DND-41 (cell line): ENCODE results near the gene TMOD4.
"Not testable (repeated sequence)": the region's sequence is repeated elsewhere in the genome, so short reads cannot be mapped to it uniquely, and the experiment has no call there.

Experiments
- ATAC-seq: fragments of 200-7000 bp; cut with Tn5 transposase; 3 replicates; pipeline ENCODE4 v1.9.1; 2021; ENCODE audit warnings: low read depth; ENCODE audit not compliant: insufficient read depth
- DNase-seq: peaks from one replicate; pipeline ENCODE4 v3.0.0-alpha.2; 2020
- H2AFZ ChIP-seq: 2 replicates; pipeline ENCODE4 v1.6.0; 2012; ENCODE audit warnings: low read depth, low read length
- H3K27ac ChIP-seq: 2 replicates; pipeline ENCODE4 v1.5.1; 2012; ENCODE audit warnings: low read length, inconsistent platforms
- H3K27me3 ChIP-seq: fragments of 200-600 bp; sonication (generic); 2 replicates; pipeline ENCODE4 v1.6.0; 2012; ENCODE audit warnings: low read length, mild to moderate bottlenecking, inconsistent platforms; ENCODE audit not compliant: insufficient read depth, poor library complexity
- H3K36me3 ChIP-seq: 2 replicates; pipeline ENCODE4 v1.5.1; 2012; ENCODE audit warnings: low read length, inconsistent platforms; ENCODE audit not compliant: insufficient read depth
- H3K4me1 ChIP-seq: 2 replicates; pipeline ENCODE4 v1.5.1; 2012; ENCODE audit warnings: mild to moderate bottlenecking, low read length; ENCODE audit not compliant: insufficient read depth
- H3K4me2 ChIP-seq: 2 replicates; pipeline ENCODE4 v1.6.0; 2012; ENCODE audit warnings: mild to moderate bottlenecking, moderate library complexity, low read length, inconsistent platforms; ENCODE audit not compliant: insufficient read depth
- H3K4me3 ChIP-seq, 2 experiments: fragments of 200-600 bp in 1 of 2; shearing (Covaris generic) in 1 of 2; 2 replicates each; pipeline ENCODE4 v1.5.1; 2012 to 2016; ENCODE audit warnings: inconsistent platforms in 2 of 2, low read length in 2 of 2, mild to moderate bottlenecking in 2 of 2, low read depth in 1 of 2, moderate library complexity in 1 of 2
- H3K79me2 ChIP-seq: 2 replicates; pipeline ENCODE4 v1.6.0; 2012; ENCODE audit warnings: low read length, inconsistent platforms; ENCODE audit not compliant: insufficient read depth
- H3K9ac ChIP-seq: 2 replicates; pipeline ENCODE4 v1.6.0; 2012; ENCODE audit warnings: low read depth, mild to moderate bottlenecking, inconsistent platforms, low read length, moderate library complexity
- H3K9me3 ChIP-seq: 2 replicates; pipeline ENCODE4 v1.5.1; 2012; ENCODE audit warnings: low read length, moderate library complexity, mild to moderate bottlenecking, inconsistent platforms; ENCODE audit not compliant: insufficient read depth, severe bottlenecking
- H4K20me1 ChIP-seq: 2 replicates; pipeline ENCODE4 v1.6.0; 2012; ENCODE audit warnings: low read length; ENCODE audit not compliant: insufficient read depth
- EZH2 ChIP-seq: IDR thresholded peaks from 3 replicates; pipeline ENCODE4 v1.6.1; 2012; ENCODE audit warnings: borderline replicate concordance, low read depth, mild to moderate bottlenecking, moderate library complexity, low read length, inconsistent platforms; ENCODE audit not compliant: severe bottlenecking
- TF ChIP-seq, protein P1 (sequence below): IDR thresholded peaks from 2 replicates; pipeline ENCODE4 v1.5.1; 2012; ENCODE audit warnings: borderline replicate concordance, low read length, moderate library complexity, mild to moderate bottlenecking; ENCODE audit not compliant: poor library complexity, severe bottlenecking; ENCODE audit errors: extremely low read depth

The TMOD4 gene

DNA sequence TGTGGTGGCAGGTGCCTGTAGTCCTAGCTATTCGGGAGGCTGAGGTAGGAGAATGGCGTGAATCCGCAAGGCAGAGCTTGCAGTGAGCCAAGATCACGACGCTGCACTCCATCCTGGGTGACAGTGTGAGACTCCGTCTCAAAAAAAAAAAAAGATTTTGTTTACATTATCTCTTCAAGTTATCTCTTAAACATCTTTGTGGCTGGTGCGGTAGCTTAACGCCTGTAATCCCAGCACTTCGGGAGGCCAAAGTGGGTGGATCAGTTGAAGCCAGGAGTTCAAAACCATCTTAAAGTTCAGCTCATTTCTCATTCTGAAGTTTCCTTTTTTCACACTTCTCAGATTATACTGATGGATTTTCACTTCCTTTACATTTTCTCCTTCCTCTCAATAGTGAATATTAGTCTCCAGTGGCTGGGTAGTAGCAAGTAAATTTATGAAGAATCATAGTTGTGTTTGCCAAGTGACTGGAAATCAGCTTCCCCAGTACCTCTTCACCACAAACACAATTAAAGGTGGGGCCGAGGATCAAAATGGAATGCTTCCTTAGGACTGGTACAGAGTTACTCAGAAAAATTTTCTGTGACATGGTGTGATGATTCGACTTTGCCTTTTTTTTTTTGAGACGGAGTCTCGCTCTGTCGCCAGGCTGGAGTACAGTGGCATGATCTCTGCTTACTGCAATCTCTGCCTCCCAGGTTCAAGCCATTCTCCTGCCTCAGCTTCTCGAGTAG is 36.4 kb upstream of the TMOD4 start:
- peak; percentile 49 for DNase-seq
- Histone ChIP-seq H3K9me3 (no peaks in the 10 kb centered on the region), H3K27ac (no peak overlapping the region), H3K27me3 (no peaks in the 10 kb centered on the region), H3K4me1 (peaks cover 22% of the 10 kb centered on the region), H3K79me2 (peaks cover 96% of the 10 kb centered on the region), H3K4me2 (no peak overlapping the region), H3K36me3 (peaks cover 58% of the 10 kb centered on the region), H3K4me3 (no peak overlapping the region), H4K20me1 (peaks cover 36% of the 10 kb centered on the region), H3K9ac (no peak overlapping the region), H2AFZ (no peak overlapping the region)
- TF ChIP-seq, protein P1, sequence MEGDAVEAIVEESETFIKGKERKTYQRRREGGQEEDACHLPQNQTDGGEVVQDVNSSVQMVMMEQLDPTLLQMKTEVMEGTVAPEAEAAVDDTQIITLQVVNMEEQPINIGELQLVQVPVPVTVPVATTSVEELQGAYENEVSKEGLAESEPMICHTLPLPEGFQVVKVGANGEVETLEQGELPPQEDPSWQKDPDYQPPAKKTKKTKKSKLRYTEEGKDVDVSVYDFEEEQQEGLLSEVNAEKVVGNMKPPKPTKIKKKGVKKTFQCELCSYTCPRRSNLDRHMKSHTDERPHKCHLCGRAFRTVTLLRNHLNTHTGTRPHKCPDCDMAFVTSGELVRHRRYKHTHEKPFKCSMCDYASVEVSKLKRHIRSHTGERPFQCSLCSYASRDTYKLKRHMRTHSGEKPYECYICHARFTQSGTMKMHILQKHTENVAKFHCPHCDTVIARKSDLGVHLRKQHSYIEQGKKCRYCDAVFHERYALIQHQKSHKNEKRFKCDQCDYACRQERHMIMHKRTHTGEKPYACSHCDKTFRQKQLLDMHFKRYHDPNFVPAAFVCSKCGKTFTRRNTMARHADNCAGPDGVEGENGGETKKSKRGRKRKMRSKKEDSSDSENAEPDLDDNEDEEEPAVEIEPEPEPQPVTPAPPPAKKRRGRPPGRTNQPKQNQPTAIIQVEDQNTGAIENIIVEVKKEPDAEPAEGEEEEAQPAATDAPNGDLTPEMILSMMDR, result no peak
- TF ChIP-seq EZH2, result no peak
- ATAC-seq, result peak; percentile 78

DNA sequence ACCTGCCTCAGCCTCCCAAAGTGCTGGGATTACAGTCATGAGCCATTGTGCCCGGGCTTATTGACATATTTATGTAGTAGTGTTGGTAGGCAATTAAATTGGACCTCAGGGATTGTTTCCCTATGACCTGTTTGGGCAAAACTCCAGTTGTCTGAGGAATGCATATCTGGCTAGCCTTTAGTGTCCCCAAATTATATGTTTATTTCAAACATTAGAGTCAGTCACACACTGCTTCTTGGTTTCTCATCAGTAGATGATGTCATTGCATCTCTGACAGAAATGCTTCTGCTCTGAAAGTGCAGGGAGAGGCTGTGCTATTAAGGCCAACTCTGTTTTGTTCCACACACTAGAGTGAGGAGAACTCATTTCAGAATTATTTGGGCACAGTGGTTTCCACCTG is 35.0 kb upstream of the TMOD4 start:
- DNase-seq (no peak), ATAC-seq (no peak)
- H3K27ac ChIP-seq, result no peak overlapping the region
- H3K9ac ChIP-seq, result no peak overlapping the region
- TF ChIP-seq, protein P1, result no peak
- no peak for TF ChIP-seq EZH2
- no peak overlapping the region for H3K4me2 ChIP-seq
- no peaks in the 10 kb centered on the region for H3K27me3 ChIP-seq
- no peak overlapping the region for H2AFZ ChIP-seq
- peaks cover 97% of the 10 kb centered on the region for H3K79me2 ChIP-seq
- peaks cover 65% of the 10 kb centered on the region for H3K36me3 ChIP-seq
- H3K9me3 ChIP-seq, result no peaks in the 10 kb centered on the region
- H3K4me3 ChIP-seq, result no peak overlapping the region
- H4K20me1 ChIP-seq, result peaks cover 34% of the 10 kb centered on the region
- H3K4me1 ChIP-seq, result peaks cover 22% of the 10 kb centered on the region

DNA sequence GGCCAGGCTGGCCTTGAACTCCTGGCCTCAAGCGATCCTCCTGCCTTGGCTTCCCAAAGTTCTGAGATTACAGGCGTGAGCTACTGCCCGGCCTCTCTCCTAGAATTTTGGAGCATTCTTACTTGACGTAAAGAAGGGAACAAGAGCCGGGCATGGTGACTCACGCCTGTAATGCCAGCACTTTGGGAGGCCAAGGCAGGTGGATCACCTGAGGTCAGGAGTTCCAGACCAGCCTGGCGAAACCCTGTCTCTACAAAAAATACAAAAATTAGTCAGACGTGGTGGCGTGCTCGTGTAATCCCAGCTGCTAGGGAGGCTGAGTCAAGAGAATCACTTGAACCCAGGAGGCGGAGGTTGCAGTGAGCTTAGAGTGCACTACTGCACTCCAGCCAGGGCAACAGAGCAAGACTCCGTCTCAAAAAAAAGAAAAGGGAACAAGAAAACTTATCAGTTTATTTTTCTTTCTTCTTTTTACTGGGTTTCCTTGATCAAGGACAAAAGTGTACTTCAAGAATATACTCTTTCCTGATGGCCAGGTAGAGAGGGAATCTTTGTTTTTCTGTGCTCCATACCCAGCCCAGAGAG is 29.7 kb upstream of the TMOD4 start:
- Histone ChIP-seq H4K20me1 (peaks cover 40% of the 10 kb centered on the region; the same call in 1 of the 2 replicates), H3K79me2 (peaks cover 96% of the 10 kb centered on the region), H3K36me3 (peaks cover 82% of the 10 kb centered on the region), H3K4me1 (peaks cover 13% of the 10 kb centered on the region; the same call in 1 of the 2 replicates)
- ATAC-seq, H3K9me3 ChIP-seq, H3K9ac ChIP-seq, DNase-seq, H3K27ac ChIP-seq, H3K4me2 ChIP-seq, H3K27me3 ChIP-seq, H3K4me3 ChIP-seq, H2AFZ ChIP-seq: not testable (repeated sequence)

DNA sequence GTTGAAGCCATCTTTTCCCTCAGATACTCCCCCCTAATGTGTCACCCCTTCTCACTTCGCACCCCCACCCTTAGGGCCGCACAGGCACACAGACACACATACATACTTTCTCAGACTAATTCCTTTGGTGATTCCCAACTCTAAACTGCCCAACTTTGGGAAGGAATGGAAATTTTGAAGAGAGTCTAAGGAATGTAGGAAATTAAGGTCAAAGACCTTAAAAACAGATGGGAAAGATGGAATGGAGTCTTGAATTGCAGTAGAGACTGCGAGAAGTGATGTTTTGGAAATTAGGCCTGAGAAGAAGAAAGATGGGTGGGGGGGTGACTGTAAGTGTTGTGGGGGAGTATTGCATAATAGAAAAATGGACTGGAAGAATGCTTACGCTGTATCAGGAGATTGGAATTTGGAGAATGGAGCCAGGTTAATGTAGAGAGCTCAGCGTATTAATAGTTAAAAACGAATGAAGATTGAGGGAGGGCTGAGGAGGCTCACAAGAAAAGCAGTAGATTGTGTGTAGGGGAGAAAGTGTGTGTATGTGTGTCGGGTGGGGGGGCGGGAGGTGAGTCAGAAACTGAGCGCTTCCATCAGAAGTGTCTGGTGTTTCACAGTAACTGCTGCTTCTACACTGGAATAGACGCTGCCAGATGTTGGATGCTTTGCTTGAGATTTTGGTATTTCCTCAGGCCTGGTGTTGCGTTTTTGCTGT is 24.2 kb upstream of the TMOD4 start:
- Histone ChIP-seq H3K27me3 (no peaks in the 10 kb centered on the region), H2AFZ (no peak overlapping the region), H3K9ac (peak overlapping the region; percentile 75), H3K4me2 (peak overlapping the region; percentile 75), H3K27ac (peak overlapping the region; percentile 93), H3K79me2 (peaks cover 66% of the 10 kb centered on the region), H3K4me3 (peak overlapping the region; percentile 98), H3K9me3 (no peaks in the 10 kb centered on the region), H4K20me1 (peaks cover 38% of the 10 kb centered on the region; the same call in 1 of the 2 replicates), H3K4me1 (peaks cover 37% of the 10 kb centered on the region), H3K36me3 (peaks cover 36% of the 10 kb centered on the region)
- DNase-seq (no peak), ATAC-seq (no peak)
- no peak for TF ChIP-seq EZH2
- TF ChIP-seq, protein P1, result no peak
